Measurements from ENCODE around the gene NRXN2.
A peak's percentile ranks its signal among the peaks of the same experiment; 100 is the strongest.
"Not testable (repeated sequence)": the region's sequence is repeated elsewhere in the genome, so short reads cannot be mapped to it uniquely, and the experiment has no call there.

Gene NRXN2

DNA sequence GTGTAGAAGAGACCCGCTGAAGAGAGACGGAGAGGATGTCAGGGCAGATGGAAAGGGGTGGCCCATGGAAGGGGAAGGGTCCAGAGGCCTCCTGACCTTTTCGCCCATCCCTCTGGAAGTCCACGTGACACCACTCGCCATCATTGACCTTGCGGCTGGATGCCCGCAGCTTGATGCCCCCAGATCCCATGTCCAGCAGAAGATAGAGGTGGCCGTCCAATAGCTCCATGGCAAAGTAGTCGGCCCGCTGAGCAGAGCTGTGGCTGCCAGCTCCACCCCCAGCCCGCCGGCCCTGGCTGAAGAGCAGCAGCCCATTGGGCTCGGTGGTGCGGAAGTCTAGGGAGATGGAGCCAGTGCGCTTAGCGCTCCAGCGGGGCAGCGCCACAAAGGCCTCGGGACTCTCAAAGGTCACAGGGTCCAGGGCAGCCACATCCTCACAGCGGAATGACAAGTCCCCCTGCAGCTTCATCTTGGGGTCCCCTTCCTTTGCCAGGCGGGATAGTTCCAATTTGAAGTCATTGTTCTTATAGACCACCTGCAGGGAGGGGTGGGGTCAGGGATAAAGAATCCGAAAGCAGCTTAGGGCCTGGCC is 55.7 kb downstream of the NRXN2 start:
- no peak for DNase-seq

DNA sequence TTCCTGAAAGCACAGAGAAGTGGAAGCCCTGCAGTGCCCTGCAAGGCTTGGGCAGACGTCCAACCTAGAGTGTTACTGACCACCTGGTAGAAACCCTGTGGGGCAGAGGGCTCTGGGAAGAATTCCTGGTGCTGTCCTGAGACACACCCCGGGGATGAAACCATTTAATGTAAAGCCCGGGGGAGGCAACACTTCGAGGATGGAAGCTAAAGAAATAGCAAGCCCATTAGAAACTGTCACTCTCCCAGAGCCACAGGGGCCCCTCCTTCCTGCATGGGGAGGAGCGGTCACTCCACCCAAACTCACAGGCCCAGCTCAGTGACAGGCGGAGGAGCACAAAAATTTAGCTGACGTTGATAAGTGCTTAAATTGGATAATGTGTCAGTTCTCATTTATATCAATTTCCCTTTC is 57.6 kb downstream of the NRXN2 start:
- DNase-seq: no peak

DNA sequence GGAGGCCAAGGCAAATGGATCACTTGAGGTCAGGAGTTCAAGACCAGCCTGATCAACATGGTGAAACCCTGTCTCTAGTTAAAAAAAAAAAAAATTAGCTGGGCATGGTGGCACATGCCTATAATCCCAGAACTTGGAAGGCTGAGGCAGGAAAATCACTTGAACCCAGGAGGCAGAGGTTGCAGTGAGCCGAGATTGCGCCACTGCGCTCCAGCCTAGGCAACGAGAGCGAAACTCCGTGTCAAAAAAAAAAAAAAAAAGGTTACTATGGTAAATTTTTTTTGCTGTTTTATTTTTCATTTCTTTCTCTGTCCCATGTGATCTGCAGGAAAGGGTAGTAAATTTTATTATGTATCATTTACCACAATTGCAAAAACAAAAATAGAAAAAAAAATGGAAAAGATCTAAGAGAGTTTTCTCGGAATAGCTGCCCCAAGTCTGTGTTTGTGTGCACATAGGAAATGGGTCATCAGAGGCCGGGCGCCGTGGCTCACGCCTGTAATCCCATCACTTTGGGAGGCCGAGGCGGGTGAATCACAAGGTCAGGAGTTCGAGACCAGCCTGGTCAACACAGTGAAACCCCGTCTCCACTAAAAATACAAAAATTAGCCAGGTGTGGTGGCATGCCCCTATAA is 58.6 kb downstream of the NRXN2 start:
- DNase-seq: not testable (repeated sequence)

DNA sequence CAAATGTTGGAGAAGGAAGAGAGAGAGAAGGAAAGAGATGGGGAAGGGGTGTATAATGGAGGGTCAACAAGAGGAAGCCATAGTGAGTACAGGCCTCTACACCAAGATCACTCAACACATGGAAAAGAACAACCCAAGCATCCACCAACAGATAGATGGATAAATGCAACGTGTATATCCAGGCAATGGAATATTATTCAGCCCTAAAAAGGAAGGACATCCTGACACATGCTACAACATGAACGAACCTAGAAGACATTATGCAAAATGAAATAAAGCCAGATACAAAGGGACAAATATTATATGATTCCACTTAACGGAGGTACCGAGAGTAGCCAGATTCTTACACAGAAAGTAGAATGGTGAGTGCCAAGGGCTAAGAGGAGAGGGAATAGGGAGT is 59.3 kb downstream of the NRXN2 start:
- DNase-seq: no peak

DNA sequence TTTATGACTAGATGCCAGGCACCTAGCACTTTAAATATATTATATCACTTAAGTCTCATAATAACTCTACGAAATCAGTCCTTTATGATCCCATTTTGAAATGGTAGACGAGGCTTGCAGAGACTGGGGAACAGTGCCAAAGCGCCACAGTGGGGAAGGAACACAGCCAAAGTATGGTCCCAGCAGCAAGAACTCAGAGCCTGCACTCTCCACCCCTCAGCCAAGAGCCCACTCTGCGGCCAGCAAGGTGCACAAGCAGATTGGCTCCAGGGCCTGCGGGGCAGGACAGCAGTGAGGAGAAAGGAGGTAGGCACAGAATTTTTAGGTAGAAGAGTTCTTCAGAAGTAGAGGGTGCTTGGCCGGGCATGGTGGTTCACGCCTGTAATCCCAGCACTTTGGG is 61.4 kb downstream of the NRXN2 start:
- DNase-seq: no peak

DNA sequence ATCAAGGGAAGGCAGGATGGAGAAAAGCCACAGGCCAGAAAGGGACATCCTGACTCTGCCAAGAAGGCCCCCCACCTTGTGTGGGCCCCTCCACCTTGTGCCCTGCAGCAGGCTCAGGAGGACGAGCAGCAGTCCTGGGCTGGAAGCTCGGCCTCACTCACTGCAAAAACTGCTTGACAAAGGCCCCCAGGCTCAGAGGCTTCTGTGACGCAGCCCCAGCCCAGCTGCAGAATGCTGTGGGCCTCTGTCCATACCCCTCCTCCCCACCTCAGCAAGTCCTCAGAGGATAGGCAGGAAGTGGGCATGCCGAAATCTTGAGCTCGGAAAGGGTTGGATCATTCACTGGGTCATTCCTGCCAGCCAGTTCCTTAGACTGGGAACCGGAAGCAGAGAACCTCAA is 61.9 kb downstream of the NRXN2 start:
- DNase-seq: no peak

DNA sequence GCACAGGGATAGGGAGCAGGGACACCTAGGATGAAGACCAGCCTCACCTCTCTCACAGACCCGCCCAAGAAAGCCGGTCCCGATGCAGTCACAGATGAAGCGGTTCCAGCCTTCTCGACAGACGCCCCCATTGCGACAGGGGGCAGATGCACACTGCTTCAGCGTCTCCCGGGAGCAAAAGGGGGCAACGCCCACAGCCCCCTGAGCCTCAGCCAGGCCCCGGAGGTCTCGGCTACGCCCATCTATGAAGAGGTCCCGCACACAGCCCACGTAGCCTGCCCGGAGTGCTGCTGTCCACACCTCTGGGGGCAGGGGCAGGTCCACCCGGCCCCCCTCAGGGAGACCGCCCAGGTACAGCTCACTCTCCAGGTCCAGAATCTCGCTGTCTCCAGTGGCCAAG is 62.3 kb downstream of the NRXN2 start:
- DNase-seq: no peak

DNA sequence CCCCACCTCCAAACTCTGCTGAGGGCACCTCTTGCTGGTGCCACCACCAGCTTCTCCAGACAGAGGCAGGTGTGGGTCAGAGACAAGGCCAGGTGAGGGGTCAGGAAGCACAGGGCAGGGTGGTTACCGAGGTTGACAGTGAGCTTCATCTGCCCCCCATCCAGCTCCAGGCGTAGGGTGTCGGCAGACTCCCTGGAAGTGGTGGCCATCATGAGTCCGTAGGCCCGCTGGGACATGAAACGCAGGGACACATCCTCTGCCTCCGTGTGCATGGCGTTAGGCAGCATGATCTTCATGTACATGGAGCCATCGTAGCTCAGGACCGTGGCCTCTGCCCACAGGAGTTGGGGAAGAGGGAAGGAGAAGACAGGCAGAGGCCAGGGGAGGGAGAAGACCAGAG is 62.8 kb downstream of the NRXN2 start:
- DNase-seq: no peak

DNA sequence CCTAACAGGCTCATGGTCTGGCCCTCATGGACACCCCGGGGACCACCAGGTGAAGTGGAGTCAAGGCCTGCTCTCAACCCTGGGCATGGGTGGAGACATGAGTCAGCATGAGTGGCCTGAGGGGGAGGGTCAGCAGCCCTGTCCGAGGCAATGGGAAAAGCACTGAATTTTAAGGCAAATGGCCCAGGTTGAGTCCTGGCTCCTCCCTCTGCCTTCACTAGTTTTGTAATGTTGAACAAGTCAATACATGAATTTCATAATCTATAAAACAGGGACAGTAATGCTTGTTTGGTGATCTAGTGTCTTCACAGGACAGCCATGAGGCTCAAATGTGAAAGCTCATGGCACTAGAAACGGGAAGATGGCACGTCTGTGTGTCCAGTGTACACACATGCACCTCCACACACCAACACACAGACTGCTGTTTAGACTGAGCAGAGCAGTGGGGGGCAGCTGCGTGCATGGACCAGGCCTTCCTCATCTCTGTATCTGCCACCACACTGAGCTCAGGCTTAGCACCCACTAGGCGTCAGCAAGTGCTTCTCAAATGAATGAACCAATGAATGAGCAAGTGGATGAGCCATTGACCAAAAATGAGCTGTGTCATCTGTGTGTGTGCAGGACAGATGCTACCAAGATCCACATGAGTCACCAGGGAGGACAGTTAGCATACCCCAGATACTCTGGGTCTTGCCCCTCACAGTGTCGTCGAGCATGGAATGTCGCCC is 63.4 kb downstream of the NRXN2 start:
- no peak for DNase-seq

DNA sequence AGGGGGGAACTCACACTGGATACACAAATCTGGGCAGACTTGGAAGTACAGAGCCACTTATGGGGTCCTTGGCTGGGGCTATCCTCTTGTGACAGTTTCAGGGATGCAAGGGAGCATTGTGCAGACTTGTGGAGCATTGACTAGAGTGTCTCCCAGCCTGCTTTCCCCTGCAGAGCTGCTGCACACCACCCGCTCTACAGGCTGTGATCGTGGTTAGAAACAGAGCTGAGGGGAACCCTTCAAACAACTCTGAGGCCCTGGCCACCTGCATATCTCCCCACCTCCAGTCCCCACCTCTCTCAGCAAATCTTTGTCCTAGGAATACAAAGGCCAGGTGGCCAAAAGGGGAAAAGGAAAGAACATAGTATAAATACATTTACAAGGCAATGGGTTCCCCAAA is 64.7 kb downstream of the NRXN2 start:
- no peak for DNase-seq

DNA sequence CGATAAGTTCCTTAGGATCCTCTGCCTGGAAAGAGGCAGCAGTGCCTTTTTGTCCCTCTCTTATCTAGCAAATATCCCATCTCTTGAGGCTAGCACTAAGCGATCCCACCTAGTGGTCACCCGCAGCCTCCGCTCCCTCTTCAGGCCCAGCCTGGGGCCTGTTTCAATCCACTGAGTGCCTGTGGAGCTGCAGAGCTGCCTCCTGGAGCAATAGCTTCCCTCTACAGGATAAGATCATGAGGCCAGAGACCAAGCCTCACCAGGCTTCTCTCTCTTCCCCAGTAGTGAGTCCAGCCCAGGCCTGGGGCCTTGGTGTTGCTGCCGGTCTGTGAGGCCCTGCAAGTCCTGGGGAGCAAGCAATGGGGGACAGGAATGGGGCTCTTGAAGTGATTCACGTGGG is 66.1 kb downstream of the NRXN2 start:
- DNase-seq: no peak

DNA sequence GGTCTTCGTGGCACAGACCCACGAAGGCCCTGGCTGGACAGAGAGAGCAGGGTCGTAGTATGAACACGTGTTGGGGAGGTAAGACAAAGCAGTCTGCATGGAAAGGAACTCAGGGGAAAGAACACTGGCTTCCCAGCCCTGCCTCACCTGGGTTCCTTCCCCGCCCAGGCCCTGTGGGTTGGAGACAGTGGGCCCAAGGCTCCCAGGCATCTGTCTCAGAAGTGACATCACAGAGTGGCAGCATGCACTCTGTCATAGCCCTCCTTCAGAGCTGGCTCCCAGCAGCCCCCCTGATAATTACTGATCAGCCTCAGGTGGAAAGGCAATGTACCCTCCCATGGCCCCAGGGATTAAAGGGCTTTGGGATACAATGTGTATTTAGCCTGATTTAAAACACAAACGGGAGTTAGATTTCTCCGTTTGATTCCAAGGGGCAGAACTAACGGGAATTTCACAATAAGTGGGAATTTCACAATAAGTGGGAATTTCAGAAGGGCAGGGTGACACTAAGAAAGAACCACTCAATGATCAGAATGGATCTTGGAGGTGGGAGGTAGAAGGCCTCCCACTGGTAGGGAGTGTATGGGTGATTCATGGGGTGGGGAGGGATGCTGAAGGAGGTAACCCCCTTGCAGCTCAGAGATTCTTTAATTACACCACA is 66.9 kb downstream of the NRXN2 start:
- DNase-seq: no peak

DNA sequence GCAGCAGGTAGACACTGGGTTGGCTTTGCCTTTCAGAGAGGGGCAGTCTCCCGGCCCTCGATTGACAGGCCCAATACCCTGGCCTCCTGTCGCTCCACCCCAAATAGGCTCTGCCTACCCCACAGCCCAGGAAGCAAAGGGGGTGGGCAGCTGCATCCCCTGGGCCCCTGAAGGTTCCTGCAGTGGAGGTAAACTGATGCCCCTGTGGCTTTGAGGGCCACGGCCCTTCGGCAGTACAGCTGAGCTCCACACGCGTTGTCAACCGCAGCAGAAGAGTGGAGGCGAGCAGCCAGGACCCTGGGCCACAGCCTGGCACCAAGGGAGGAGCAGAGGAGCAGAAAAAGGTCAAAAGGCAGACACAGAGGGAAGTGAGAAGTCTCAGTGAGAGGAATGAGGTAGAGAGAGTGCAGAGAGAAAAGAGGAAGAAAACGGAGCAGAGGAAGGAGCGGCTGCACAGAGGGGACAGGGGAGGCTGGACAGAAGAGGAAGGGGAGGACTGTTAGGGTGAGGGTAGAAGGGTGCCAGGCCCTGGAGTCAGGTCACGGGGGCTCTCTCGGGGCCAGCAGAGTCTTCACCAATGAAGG is 67.9 kb downstream of the NRXN2 start:
- no peak for DNase-seq

DNA sequence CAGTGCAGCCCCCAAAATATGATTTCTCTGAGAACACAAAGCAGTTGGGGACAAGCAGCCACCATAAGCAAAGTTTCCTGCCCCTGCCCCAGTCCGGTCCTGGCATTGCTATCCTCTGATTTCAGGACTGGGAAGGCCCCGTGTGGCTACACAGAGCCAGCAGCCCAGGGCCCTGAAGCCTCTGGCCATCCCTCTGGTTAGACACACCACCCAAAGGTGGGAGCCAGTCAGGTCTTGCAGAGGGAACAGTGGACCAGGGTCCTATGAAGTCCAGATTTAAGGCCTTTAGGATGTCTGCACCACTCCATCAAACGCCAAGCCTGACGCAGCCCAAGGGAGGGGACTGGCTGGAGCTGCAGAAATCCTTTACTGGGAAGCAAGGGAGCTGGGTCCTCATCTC is 68.6 kb downstream of the NRXN2 start:
- DNase-seq: no peak

DNA sequence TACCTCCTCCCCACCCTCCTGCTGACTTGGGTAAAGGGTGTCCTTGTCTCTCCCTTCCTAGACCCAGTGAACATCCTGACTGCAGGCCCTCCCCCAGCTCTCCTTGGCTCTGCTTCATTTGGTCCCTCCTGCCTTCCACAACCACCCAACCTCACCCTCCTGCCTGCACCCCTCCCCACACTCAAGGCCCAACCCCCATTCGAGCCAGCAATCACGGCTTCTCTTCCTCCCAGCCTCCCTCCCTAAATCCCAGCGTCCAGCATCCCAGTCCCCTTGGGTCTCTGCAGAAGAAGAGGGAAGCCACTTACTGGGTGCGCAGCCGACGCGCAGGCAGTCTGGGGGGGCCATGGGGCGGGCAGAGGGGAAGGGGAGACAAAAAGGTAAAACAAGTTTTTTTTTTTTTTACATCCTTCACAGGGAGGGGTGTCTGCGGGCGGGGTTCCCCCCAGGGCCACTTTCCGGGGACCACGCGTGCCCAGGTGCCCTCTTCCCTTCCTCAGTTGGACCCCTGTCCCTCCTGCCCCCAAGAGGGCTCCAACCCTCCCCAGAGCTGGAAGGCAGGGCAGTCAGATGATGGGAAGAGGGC is 69.5 kb downstream of the NRXN2 start:
- DNase-seq: no peak

DNA sequence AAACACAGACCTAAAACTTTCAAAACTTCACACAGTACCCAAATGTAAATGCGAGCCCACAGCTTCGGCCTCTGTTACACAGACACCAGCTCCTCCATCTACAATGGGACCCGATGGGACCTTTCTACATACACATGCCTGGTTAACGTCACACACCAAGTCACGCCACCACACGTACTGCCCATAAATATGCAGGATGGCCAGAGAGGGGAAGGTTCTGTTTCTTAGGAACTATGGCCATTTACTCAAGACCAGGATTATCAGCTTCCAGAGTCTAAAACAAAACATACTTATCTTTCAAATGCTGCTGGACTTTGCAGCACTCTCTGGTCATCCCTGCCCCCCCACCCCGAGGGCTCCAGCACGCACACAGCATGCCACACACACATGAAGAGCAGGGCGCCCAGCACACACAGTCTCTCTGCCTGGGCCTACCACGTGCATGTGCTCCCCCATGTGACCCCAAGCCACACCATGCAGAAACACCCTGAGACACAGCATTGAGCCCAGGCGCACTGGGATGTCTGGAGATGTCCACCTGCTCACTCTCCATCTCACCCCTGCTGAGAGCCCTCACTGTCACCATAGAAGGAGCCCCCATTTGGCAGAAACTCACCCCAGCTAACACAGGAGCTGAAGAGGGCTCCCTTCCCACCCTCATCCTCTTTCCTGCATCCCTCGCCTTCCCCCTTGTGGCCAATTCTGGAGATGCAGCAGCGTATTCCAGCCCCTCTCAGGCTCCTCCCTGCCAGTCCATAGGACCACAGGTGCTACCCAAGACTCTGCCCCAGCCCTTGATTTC is 70.2 kb downstream of the NRXN2 start:
- peak; percentile 52 for DNase-seq

DNA sequence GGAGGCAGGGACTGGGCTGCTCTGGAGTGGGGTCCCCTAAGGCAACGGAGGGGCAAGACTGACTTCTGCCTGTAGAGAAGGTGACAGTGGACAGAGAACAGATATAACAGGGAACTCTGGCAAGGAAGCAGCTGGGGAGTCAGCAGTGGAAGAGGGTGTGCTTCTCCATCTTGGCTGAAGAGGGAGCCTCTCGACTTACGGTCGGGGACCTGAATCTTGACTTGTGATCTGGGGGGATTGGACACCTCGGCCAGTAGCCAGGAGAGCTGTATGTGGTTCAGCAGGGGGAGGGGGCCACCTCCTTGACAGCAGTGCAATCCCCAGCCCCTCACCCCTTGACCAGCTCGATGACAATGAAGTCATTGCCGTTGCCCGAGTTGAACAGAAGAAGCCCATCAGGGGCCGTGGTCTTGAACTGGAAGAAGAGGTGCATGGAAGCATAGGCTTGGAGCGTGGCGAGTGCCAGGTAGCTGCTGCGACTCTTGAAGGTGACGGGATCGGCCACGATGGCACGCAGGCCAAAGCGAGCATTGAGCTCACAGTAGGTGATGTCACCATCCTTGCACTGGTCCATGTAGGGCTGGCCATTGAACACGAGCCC is 72.0 kb downstream of the NRXN2 start:
- no peak for DNase-seq

DNA sequence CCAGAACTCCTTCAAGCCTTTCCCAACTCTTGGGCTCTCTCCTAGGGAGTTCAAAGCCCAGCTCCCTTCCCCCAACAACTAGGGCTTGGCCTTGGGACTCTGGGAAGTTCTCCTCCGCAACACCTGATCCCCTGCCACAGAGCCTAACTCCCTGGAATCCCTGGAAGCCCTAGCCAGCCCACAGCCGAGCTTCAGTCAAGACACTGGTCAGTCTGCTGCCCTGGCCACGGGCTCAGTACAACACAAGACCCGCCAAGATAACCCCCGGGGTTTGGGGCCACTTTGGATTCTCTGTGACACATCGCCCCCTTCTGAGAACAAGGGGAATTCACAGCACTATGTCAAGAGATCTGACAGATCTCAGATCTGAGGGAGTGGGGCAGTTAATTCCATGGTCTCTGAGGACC is 73.7 kb downstream of the NRXN2 start:
- no peak for DNase-seq

DNA sequence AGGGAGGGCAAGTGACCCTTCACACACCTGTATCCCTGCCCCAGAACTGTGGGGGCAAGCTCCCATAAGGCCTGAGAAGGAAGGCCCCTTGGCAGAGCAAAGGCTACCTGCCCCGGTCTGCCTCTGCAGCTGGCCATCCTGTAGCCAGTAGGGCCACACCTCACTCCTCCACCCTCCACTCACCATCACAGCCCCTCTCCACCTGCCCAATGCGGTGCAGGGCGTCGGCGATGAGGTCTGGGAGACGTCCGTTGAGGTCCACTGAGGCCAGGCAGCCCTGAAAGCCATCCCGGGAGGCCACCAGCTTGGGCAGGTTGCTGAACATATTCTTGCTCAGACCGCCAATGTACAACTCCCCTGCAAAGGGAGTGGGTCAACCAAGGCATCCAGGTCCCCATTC is 74.4 kb downstream of the NRXN2 start:
- no peak for DNase-seq

DNA sequence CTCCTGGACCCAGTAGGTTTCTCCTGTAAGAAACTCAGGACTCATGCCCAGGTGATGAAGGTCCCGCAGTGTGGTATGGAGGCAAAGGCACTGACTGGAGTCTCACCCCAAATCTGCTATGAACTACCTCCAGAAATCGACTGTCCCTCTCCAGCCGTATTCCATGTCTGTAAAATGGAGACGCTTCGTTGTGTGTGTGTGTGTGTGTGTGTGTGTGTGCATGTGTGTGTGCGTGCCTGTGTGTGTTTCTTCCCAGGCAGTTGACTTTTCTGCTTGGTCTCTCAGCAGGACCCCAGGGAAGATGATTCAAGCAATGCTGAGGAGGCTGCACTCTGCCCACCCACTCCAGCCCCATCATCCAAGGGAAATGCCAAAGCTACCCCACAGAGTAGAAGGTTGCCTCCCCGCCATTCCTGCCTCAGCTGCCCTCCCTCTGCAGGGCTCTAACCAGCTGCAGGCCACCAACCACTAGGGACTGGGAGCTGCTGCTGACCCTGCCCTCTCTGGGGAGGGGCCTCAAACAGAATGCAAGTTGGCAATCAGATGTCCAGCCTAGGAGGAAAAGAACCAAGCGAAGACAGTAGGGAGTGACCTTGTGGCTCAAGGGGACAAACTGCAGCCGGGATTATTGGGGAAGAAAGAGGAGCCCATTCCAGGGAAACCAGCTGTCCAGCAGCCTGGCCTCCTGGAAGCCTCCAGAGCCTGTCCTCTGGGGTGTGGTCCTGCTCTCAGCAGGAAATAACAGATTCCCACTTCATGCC is 75.8 kb downstream of the NRXN2 start:
- no peak for DNase-seq

DNA sequence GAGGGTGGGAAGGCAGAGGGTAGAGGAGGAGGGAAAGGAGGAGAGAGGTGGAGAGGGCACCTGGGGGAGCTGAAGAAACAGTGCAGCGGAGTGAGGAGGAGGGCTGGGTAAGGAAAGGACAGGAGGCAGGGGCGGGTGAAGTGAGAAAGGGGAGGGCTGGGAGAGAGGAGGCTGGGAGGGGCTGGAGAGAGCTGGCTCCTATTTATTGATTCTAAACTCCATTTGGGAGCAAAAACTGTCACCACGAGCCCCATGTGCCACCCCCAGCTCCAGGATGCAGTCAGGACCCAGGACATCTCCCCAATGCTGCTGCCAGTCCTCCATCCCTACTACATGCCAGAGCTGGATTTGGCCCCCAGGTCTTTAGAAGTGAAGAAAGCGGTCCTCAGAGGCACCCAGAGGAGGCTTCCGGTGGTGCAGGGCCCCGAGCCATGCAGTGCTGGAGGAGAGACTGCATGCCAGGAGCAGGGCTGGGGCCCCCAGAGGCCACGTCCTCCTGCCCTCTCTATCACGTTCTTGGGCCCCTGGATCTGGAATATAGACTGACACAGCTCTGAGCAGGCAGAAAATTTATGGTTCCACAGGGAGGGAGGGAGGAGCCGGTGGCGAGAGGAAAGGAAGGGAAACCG is 78.2 kb downstream of the NRXN2 start:
- no peak for DNase-seq
